ENCODE data around the gene RBM42. TPM values are rescaled to one million over a fixed set of nuclear protein-coding genes. Genes with fewer than 3 reads are reported as not detected.

RBM42 gene
- total and polyA plus RNA-seq, 9 of the 15 experiments (the other 6 are each of a cell fraction or from before 2014, with no cell fraction given) = 5.7 to 149 (median 32.4) TPM

GRCh38 chr19:35628565-35629331 lies at the start of gene RBM42 (continued):
- TF ChIP-seq ZNF449 (CRISPR knock-in tag; IDR thresholded peaks at IDR 0.05) (0 out of 2 replicates have a peak, but pooled peaks have one; percentile 63), RB1 (IDR thresholded peaks at IDR 0.05; ENCODE audit: low read depth) (peak; percentile 49), TCF15 (CRISPR knock-in tag; IDR thresholded peaks at IDR 0.05) (no peak), BHLHE40 (IDR thresholded peaks at IDR 0.05; ENCODE audit: low read length) (no peak), E2F6 (IDR thresholded peaks at IDR 0.05; ENCODE audit: borderline replicate concordance in 1 of 2, extremely low read depth in 1 of 2, insufficient read depth in 1 of 2, insufficient read length in 1 of 2, low read depth in 1 of 2, low read length in 1 of 2, poor library complexity in 1 of 2, severe bottlenecking in 1 of 2) (peak in 1 of 2 experiments; percentile 15), KLF1 (tag; IDR thresholded peaks at IDR 0.05) (peak; percentile 72; the same call in 1 of the 2 replicates), FOXJ2 (tag; IDR thresholded peaks at IDR 0.05) (no peak), RBM15 (IDR thresholded peaks at IDR 0.05; ENCODE audit: insufficient read depth, low read length) (no peak), ATF2 (CRISPR knock-in tag; IDR thresholded peaks at IDR 0.05) (peak; percentile 95), MYC (IDR thresholded peaks at IDR 0.05; ENCODE audit: low read depth, low read length) (peak; percentile 50; the same call in 1 of the 2 replicates), MYC (CRISPR knock-in tag; IDR thresholded peaks at IDR 0.05; ENCODE audit: borderline replicate concordance, low read depth) (0 out of 2 replicates have a peak, but pooled peaks have one; percentile 36), CREB5 (CRISPR knock-in tag; IDR thresholded peaks at IDR 0.05) (peak; percentile 72; the same call in 1 of the 2 replicates), OTX1 (CRISPR knock-in tag; IDR thresholded peaks at IDR 0.05) (peak; percentile 77; the same call in 1 of the 2 replicates), FOXM1 (IDR thresholded peaks at IDR 0.05; ENCODE audit: low read depth) (peak; percentile 72), FOXM1 (CRISPR knock-in tag; IDR thresholded peaks at IDR 0.05; ENCODE audit: low read depth) (no peak), ZNF274 (IDR thresholded peaks at IDR 0.05; ENCODE audit: borderline replicate concordance, low read depth, low read length) (no peak), FOXA3 (CRISPR knock-in tag; conservative IDR thresholded peaks at IDR 0.05 in 1 of 2, IDR thresholded peaks at IDR 0.05 in 1 of 2) (no peak; a peak in 1 of 4 replicates), MXI1 (IDR thresholded peaks at IDR 0.05; ENCODE audit: low read depth, low read length) (no peak), RBM22 (IDR thresholded peaks at IDR 0.05; ENCODE audit: low read depth, low read length, poor library complexity, severe bottlenecking) (peak; percentile 39), DNMT1 (IDR thresholded peaks at IDR 0.05) (no peak)

All from K562 (cell line).